Heart left ventricle (tissue), 16 donors: Measurements from ENCODE around the gene STK32C. TPM values are rescaled to one million over a fixed set of nuclear protein-coding genes. Genes with fewer than 3 reads are reported as not detected.

Experiments
- ATAC-seq, 4 donors: fragments of 200-7000 bp; cut with Tn5 transposase; one replicate each; pipeline ENCODE4 v1.9.1; 2020 to 2022; ENCODE audit warnings: moderate library complexity in 4 of 4, mild to moderate bottlenecking in 3 of 4, moderate number of reproducible peaks in 1 of 4
- DNase-seq, 5 donors: peaks; one replicate each; pipeline ENCODE4 v3.0.0-alpha.2; 2020
- H3K27ac ChIP-seq, 12 donors: fragments of 200-600 bp; sonication (generic) in 4 of 12; one replicate each; pipeline versions ENCODE4 v1.5.0 to v1.8.0; 2016 to 2022; ENCODE audit warnings: mild to moderate bottlenecking in 2 of 12
- H3K27me3 ChIP-seq, 9 donors: fragments of 200-600 bp; sonication (generic) in 2 of 9; one replicate each; pipeline versions ENCODE4 v1.5.1 to v1.8.0; 2016 to 2022; ENCODE audit warnings: mild to moderate bottlenecking in 3 of 9
- H3K36me3 ChIP-seq, 9 donors: fragments of 200-600 bp; sonication (generic) in 2 of 9; one replicate each; pipeline versions ENCODE4 v1.5.0 to v1.8.0; 2018 to 2022; ENCODE audit warnings: mild to moderate bottlenecking in 2 of 9
- H3K4me1 ChIP-seq, 12 donors: fragments of 200-600 bp; sonication (generic) in 4 of 12; one replicate each; pipeline versions ENCODE4 v1.5.0 to v1.8.0; 2016 to 2022; ENCODE audit warnings: mild to moderate bottlenecking in 3 of 12
- H3K4me3 ChIP-seq, 12 donors: fragments of 200-600 bp; sonication (generic) in 4 of 12; one replicate each; pipeline versions ENCODE4 v1.5.0 to v1.8.0; 2017 to 2022; ENCODE audit warnings: mild to moderate bottlenecking in 9 of 12, moderate library complexity in 4 of 12
- H3K9me3 ChIP-seq, 12 donors: fragments of 200-600 bp; sonication (generic) in 4 of 12; one replicate each; pipeline versions ENCODE4 v1.5.0 to v1.8.0; 2016 to 2022; ENCODE audit warnings: mild to moderate bottlenecking in 1 of 12
- CTCF ChIP-seq, 12 donors: fragments of 200-600 bp; sonication (generic) in 4 of 12; IDR thresholded peaks; one replicate each; pipeline versions ENCODE4 v1.5.0 to v1.8.0; 2018 to 2022; ENCODE audit warnings: antibody characterized with exemption in 12 of 12, mild to moderate bottlenecking in 5 of 12
- POLR2A ChIP-seq, 2 donors: fragments of 450-650 bp; IDR thresholded peaks; one replicate each; pipeline ENCODE4 v1.6.1; 2017; ENCODE audit warnings: antibody characterized with exemption in 2 of 2, mild to moderate bottlenecking in 2 of 2, moderate library complexity in 2 of 2
- WGBS, 4 donors: extraction: QIAGEN DNeasy Blood & Tissue Kit in 2 of 4; methylation state at CpG; one replicate each; pipeline versions ENCODE4 v1.1.5 to v1.1.7; 2013 to 2018; 5-methylcytosine and 5-hydroxymethylcytosine counted together
- intact Hi-C, 10 donors: fragments of 100-400 bp; cut with DNase I; formaldehyde crosslinking; loops; one replicate each; pipeline versions ENCODE4 v1.11.1 to v1.14.2; 2022
- polyA plus RNA-seq, 2 donors: library from polyadenylated mRNA; stranded (reverse); fragments of 200-250 nt; gene quantifications; one replicate each; pipeline ENCODE4 v1.2.3, GENCODE V29; 2013
- total RNA-seq, 9 donors: library from RNA; depleted of rRNA in 2 of 9; stranded (reverse); fragments of >200 nt in 2 of 9; fragmentation: NEBNext Ultra II Directional in 3 of 9; extraction: Animal tissue kit (Norgen Biotek cat#: 25700) in 3 of 9; gene quantifications; one replicate each; pipeline versions ENCODE4 v1.1.0 to v1.2.4, GENCODE V29; 2016 to 2023
- donor health status: ischemic (EF 13 %, LVEDD 7.1; RV severe dilation, severe dysfunction).
- donor health status: healthy with polysubstance abuse.
- donor health status: DM: no; HTN: yes; CAD: no.
- donor health status: DM: no; HTN: no; CAD: no.
- donor health status: ischemic (EF 25% LVEDD 6.9; RV normal size, moderate dysfunction).
- donor health status: ischemic (EF 25% LVEDD 5.7; RV mildly dilated, moderate dysfunction).
- donor health status: healthy.
- donor health status: DM: yes; HTN: yes; CAD: no.
- donor health status: ischemic (EF 35%, LVEDD 5.7; RV mildly dilated, moderate dysfunction).
- donor health status: nonischemic (EF 11% LVEDD 7.7; RV severe dilation, severe dysfunction).
- donor health status: DM: yes; HTN: yes; CAD: no.
- donor health status: PGD.
- donor health status: ischemic (EF 29% LVEDD 5.4; RV normal size, mild dysfunction).
- donor health status: nonischemic (EF 23%, LVEDD 6.1; RV moderate dilation, normal function).

The STK32C gene
- total and polyA plus RNA-seq, 11 donors = 3.8 to 9.8 (median 6.2) TPM

- intact Hi-C loops = no loop called here
- Histone ChIP-seq H3K27me3 (no peaks in the 10 kb centered on the region), H3K4me3 (no peak overlapping the region), H3K9me3 (no peaks in the 10 kb centered on the region), H3K27ac (no peak overlapping the region), H3K4me1 (peaks cover 0 to 5% (median 0%) of the 10 kb centered on the region in 12 donors), H3K36me3 (no peaks in the 10 kb centered on the region)
- TF ChIP-seq POLR2A (IDR thresholded peaks at IDR 0.05) (no peak), CTCF (IDR thresholded peaks at IDR 0.05) (no peak)
- ATAC-seq (no peak), DNase-seq (no peak)
- WGBS, 4 donors = 87 to 93% (median 90%) methylated on average over 13 of the region's 13 CpGs
Observed at GRCh38 chr10:132241086-132241485, 66.7 kb downstream of the STK32C start.

GRCh38 chr10:132240581-132240980 lies 67.2 kb downstream of the STK32C start:
- Histone ChIP-seq H3K27ac (no peak overlapping the region), H3K27me3 (no peaks in the 10 kb centered on the region), H3K4me1 (peaks cover 0 to 5% (median 0%) of the 10 kb centered on the region in 12 donors), H3K9me3 (no peaks in the 10 kb centered on the region), H3K36me3 (no peaks in the 10 kb centered on the region), H3K4me3 (no peak overlapping the region)
- ATAC-seq (no peak), DNase-seq (no peak)
- intact Hi-C loops = no loop called here
- WGBS, 4 donors = 90 to 94% (median 92%) methylated on average over 10 to 16 of the region's 16 CpGs
- TF ChIP-seq POLR2A (IDR thresholded peaks at IDR 0.05) = no peak
- no peak for TF ChIP-seq CTCF (IDR thresholded peaks at IDR 0.05)

GRCh38 chr10:132240156-132240555 lies 67.6 kb downstream of the STK32C start:
- Histone ChIP-seq H3K4me1 (peaks cover 0 to 5% (median 0%) of the 10 kb centered on the region in 12 donors), H3K27me3 (no peaks in the 10 kb centered on the region), H3K27ac (no peak overlapping the region), H3K9me3 (no peaks in the 10 kb centered on the region), H3K4me3 (no peak overlapping the region), H3K36me3 (no peaks in the 10 kb centered on the region)
- TF ChIP-seq CTCF (IDR thresholded peaks at IDR 0.05) (no peak), POLR2A (IDR thresholded peaks at IDR 0.05) (no peak)
- intact Hi-C loops = no loop called here
- DNase-seq (no peak), ATAC-seq (no peak)
- 89 to 100% (median 95%) methylated on average over 1 to 15 of the region's 15 CpGs for WGBS, 4 donors

- Histone ChIP-seq H3K4me1 (peaks cover 0 to 5% (median 0%) of the 10 kb centered on the region in 12 donors), H3K27ac (no peak overlapping the region), H3K36me3 (no peaks in the 10 kb centered on the region), H3K9me3 (no peaks in the 10 kb centered on the region), H3K27me3 (no peaks in the 10 kb centered on the region), H3K4me3 (peak overlapping the region in 2 of 12 donors; percentile 7 to 12)
- peak in 3 of 5 donors; percentile 29 to 73 (median 69) for DNase-seq
- 49 to 75% (median 58%) methylated on average over 12 to 29 of the region's 29 CpGs for WGBS, 4 donors
- intact Hi-C loops = loop anchor here in 1 of 10 donors (10.0 kb wide), 1 partner anchor 405 kb away; no protein-coding TSS in a partner anchor
- TF ChIP-seq CTCF (IDR thresholded peaks at IDR 0.05) (peak in 3 of 12 donors; percentile 9 to 21 (median 21)), POLR2A (IDR thresholded peaks at IDR 0.05) (no peak)
- peak; percentile 43 to 83 (median 59) for ATAC-seq
Observed at GRCh38 chr10:132239126-132240031, 68.4 kb downstream of the STK32C start.
